NOMO-1 treated with dmso at 0.1 percent for 144 hours (cell line): ENCODE results near the gene GPR183.
"Not testable (repeated sequence)": the region's sequence is repeated elsewhere in the genome, so short reads cannot be mapped to it uniquely, and the experiment has no call there.

Experiments used
- DNase-seq: peaks from one replicate; lab custom pipeline; 2025; ENCODE audit not compliant: unreplicated experiment; lab: John Stamatoyannopoulos, UW

The GPR183 gene

GRCh38 chr13:99250982-99251825 is 56.0 kb downstream of the GPR183 start:
- no peak for DNase-seq

GRCh38 chr13:99249606-99250005 is 57.6 kb downstream of the GPR183 start:
- DNase-seq: not testable (repeated sequence)

GRCh38 chr13:99249178-99249577 is 58.0 kb downstream of the GPR183 start:
- not testable (repeated sequence) for DNase-seq

GRCh38 chr13:99246100-99246499 is 61.1 kb downstream of the GPR183 start:
- no peak for DNase-seq
